OCI-LY7 (cell line): ENCODE data around the gene HOXC9. TPM values are rescaled to one million over a fixed set of nuclear protein-coding genes. Genes with fewer than 3 reads are reported as not detected.

ENCODE experiments used
- BruUV-seq: library from RNA; stranded (reverse); fragments of 400-500 nt; replicated peaks from 2 replicates; lab custom pipeline; 2021; lab: Mats Ljungman, UMichigan
- CTCF ChIA-PET: fragments of 300-600 bp; sonication (Branson Sonifier 250); formaldehyde crosslinking; loops from one replicate; lab custom pipeline; 2022; ENCODE audit warnings: antibody characterized with exemption; ENCODE audit not compliant: unreplicated experiment; lab: Charles Lee
- POLR2A ChIA-PET: fragments of 300-600 bp; sonication (Branson Sonifier 250); formaldehyde crosslinking; loops from one replicate; lab custom pipeline; 2022; ENCODE audit warnings: antibody characterized with exemption; lab: Charles Lee
- DNase-seq: peaks from one replicate; pipeline ENCODE4 v3.0.0-alpha.2; 2015; ENCODE audit warnings: low spot score
- H2AFZ ChIP-seq: fragments of 200-600 bp; sonication (generic), shearing (Covaris generic); 2 replicates; pipeline ENCODE4 v1.6.1; 2014; ENCODE audit warnings: mild to moderate bottlenecking, antibody characterized with exemption, low read length, moderate library complexity
- H3K27ac ChIP-seq: fragments of 200-600 bp; sonication (generic); 2 replicates; pipeline ENCODE4 v1.5.1; 2014; ENCODE audit warnings: mixed run types, low read depth, mild to moderate bottlenecking, moderate library complexity, low read length, inconsistent platforms; ENCODE audit not compliant: poor library complexity, severe bottlenecking
- H3K36me3 ChIP-seq: fragments of 200-600 bp; sonication (generic); 2 replicates; pipeline ENCODE4 v1.6.1; 2014; ENCODE audit warnings: mild to moderate bottlenecking, antibody characterized with exemption, low read length, moderate library complexity, mixed read lengths; ENCODE audit not compliant: insufficient read depth
- H3K4me1 ChIP-seq: fragments of 200-600 bp; sonication (generic); 2 replicates; pipeline ENCODE4 v1.5.1; 2014; ENCODE audit warnings: mild to moderate bottlenecking, low read length; ENCODE audit not compliant: insufficient read depth, poor library complexity, severe bottlenecking
- H3K4me2 ChIP-seq: fragments of 200-600 bp; sonication (generic); 2 replicates; pipeline ENCODE4 v1.6.1; 2014; ENCODE audit warnings: mild to moderate bottlenecking, low read length
- H3K4me3 ChIP-seq: fragments of 200-600 bp; sonication (generic); 2 replicates; pipeline ENCODE4 v1.5.1; 2014; ENCODE audit warnings: mild to moderate bottlenecking, low read depth, low read length; ENCODE audit not compliant: poor library complexity, severe bottlenecking
- H3K79me2 ChIP-seq: fragments of 200-600 bp; sonication (generic); 2 replicates; pipeline ENCODE4 v1.6.1; 2016; ENCODE audit warnings: low read depth, mild to moderate bottlenecking, low read length, moderate library complexity, mixed read lengths; ENCODE audit not compliant: insufficient read depth
- H3K9me2 ChIP-seq: fragments of 200-600 bp; sonication (generic); 2 replicates; pipeline ENCODE4 v1.6.1; 2016; ENCODE audit warnings: mild to moderate bottlenecking, low read length, mixed read lengths; ENCODE audit not compliant: insufficient read depth
- H3K9me3 ChIP-seq: fragments of 200-600 bp; sonication (generic); 2 replicates; pipeline ENCODE4 v1.6.1; 2014; ENCODE audit warnings: mild to moderate bottlenecking, mixed run types, low read length, mixed read lengths
- H4K20me1 ChIP-seq: fragments of 200-600 bp; sonication (generic); 2 replicates; pipeline ENCODE4 v1.6.1; 2014; ENCODE audit warnings: mild to moderate bottlenecking, antibody characterized with exemption, low read length, moderate library complexity, mixed read lengths; ENCODE audit not compliant: insufficient read depth
- CTCF ChIP-seq: fragments of 200-600 bp; sonication (generic); conservative IDR thresholded peaks from 2 replicates; pipeline ENCODE4 v1.5.1; 2014; ENCODE audit warnings: mild to moderate bottlenecking, antibody characterized with exemption, low read length, moderate library complexity, mixed read lengths
- EZH2phosphoT487 ChIP-seq: fragments of 200-600 bp; sonication (generic); IDR thresholded peaks from 2 replicates; pipeline ENCODE4 v1.6.1; 2018; ENCODE audit warnings: low read depth, borderline replicate concordance, mild to moderate bottlenecking, mixed run types, antibody characterized with exemption, low read length, moderate library complexity, mixed read lengths
- intact Hi-C: fragments of 100-400 bp; cut with micrococcal nuclease; formaldehyde crosslinking; loops from one replicate; pipeline ENCODE4 v1.10.0; 2022; ENCODE audit not compliant: unreplicated experiment
- total RNA-seq, 2 experiments: library from RNA; depleted of rRNA in 1 of 2; stranded (reverse); fragments of >200 nt in 1 of 2; shearing (Covaris generic) in 1 of 2; gene quantifications; 2 replicates each; pipeline ENCODE4 v1.2.3, GENCODE V29; 2014 to 2022

Gene HOXC9
- total RNA-seq, 2 experiments from 2014 or later: 0.42 TPM; not detected in 1

GRCh38 chr12:53950789-53951576, 49.0 kb upstream of the HOXC9 start:
- Histone ChIP-seq H3K4me1 (no peaks in the 10 kb centered on the region), H2AFZ (no peak overlapping the region), H3K27ac (no peak overlapping the region), H3K79me2 (no peaks in the 10 kb centered on the region), H3K9me3 (no peaks in the 10 kb centered on the region), H3K4me2 (no peak overlapping the region), H3K4me3 (no peak overlapping the region), H4K20me1 (no peaks in the 10 kb centered on the region; the same call in 1 of the 2 replicates), H3K36me3 (no peaks in the 10 kb centered on the region), H3K9me2 (no peaks in the 10 kb centered on the region)
- intact Hi-C loops: no loop called here
- TF ChIP-seq CTCF: no peak
- TF ChIP-seq EZH2phosphoT487: 0 out of 2 replicates have a peak, but pooled peaks have one; percentile 8
- CTCF ChIA-PET: no interaction called here
- POLR2A ChIA-PET: no interaction called here
- BruUV-seq: no TSS peak
- no peak for DNase-seq

GRCh38 chr12:53951577-53952334, 48.2 kb upstream of the HOXC9 start:
- TF ChIP-seq EZH2phosphoT487: peak; percentile 75; the same call in 1 of the 2 replicates
- TF ChIP-seq CTCF: no peak
- Histone ChIP-seq H2AFZ (no peak overlapping the region), H3K4me2 (no peak overlapping the region), H3K36me3 (no peaks in the 10 kb centered on the region), H3K9me3 (no peaks in the 10 kb centered on the region), H3K27ac (no peak overlapping the region), H3K79me2 (no peaks in the 10 kb centered on the region), H3K9me2 (no peaks in the 10 kb centered on the region), H4K20me1 (no peaks in the 10 kb centered on the region; the same call in 1 of the 2 replicates), H3K4me3 (no peak overlapping the region), H3K4me1 (peaks cover 2% of the 10 kb centered on the region)
- ChIA-PET POLR2A (no interaction called here), CTCF (no interaction called here)
- DNase-seq: no peak
- intact Hi-C loops: no loop called here
- BruUV-seq: no TSS peak

GRCh38 chr12:53952335-53952694, 47.6 kb upstream of the HOXC9 start:
- H3K4me2 ChIP-seq: no peak overlapping the region
- no peaks in the 10 kb centered on the region for H3K9me3 ChIP-seq

More at GRCh38 chr12:53952335-53952694, 47.6 kb upstream of the HOXC9 start:
- DNase-seq: no peak
- Histone ChIP-seq H3K4me3 (no peak overlapping the region), H2AFZ (no peak overlapping the region), H3K4me1 (peaks cover 6% of the 10 kb centered on the region), H3K79me2 (no peaks in the 10 kb centered on the region), H4K20me1 (no peaks in the 10 kb centered on the region; the same call in 1 of the 2 replicates), H3K36me3 (no peaks in the 10 kb centered on the region), H3K9me2 (no peaks in the 10 kb centered on the region), H3K27ac (no peak overlapping the region)
- BruUV-seq: no TSS peak
- intact Hi-C loops: no loop called here
- ChIA-PET CTCF (no interaction called here), POLR2A (no interaction called here)
- TF ChIP-seq CTCF: no peak
- TF ChIP-seq EZH2phosphoT487: no peak
